GM18861 (cell line): ENCODE measurements around the gene FARP2.

Experiments used
- ATAC-seq: cut with Tn5 transposase; IDR thresholded peaks from one replicate; pipeline ENCODE4 v1.9.1; 2021; ENCODE audit not compliant: unreplicated experiment

Gene FARP2

DNA sequence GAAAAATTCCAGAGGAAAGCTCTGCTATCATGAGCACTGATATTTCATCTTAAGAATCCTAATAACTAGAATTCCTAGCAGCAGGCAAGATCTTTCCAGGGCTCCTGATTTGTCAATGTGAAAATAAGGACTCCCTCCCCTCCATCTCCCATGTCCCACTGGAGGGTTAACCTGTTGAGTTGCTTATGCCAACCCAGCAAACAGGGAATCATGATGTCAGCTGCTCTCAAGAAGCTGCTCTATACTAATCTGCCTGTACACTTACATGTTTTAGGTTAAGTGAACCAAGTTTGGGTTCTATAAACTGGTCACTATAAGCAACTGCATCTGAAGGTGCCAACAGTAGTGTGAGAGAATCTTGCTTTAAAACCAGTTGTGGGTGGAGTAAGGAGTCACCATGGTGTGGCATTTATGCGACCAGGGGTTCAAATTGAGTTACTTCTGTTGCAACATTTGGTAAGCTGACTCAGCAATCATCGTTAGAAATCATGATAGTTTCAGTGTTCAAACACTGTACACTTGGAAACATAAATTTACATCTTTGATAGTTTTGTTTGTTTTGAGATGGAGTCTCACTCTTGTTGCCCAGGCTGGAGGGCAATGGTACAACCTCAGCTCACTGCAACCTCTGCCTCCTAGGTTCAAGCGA is 98.9 kb downstream of the FARP2 start:
- no peak for ATAC-seq

DNA sequence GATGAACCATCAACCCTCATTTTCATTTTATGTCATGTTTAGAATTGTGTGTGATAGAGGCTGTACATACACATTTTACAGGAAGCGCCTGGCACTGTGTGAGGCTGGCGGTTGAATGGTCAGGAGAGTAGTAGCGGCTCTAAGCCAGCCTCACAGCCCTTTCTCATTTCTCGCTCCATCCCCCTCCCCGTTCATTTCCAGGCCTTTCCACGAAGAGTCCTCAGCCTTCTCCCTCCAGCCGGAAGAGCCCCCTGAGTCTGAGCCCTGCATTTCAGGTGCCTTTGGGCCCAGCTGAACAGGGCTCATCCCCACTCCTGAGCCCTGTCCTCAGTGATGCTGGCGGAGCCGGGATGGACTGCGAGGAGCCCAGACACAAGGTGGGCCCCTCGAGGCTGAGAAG is 100.5 kb downstream of the FARP2 start:
- ATAC-seq = no peak

DNA sequence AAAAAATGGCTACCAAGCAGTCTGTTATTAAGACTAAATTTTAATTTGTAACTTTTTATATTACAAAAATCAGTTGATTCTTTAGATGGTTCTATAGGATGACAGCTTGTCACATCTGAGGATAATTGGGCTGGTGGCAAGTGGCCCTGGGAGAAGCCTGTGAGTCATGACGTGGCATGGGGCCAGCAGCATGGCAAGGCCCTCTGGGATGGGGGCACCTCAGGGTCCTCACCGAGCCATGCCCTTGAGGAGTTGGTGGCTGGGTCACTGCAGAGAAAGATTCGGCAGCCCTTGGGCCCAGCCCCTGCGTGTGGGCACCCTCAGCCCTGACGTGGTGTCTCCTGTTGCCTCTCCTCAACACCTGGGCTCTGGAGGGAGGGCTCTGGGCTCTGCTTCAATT is 102.6 kb downstream of the FARP2 start:
- no peak for ATAC-seq

DNA sequence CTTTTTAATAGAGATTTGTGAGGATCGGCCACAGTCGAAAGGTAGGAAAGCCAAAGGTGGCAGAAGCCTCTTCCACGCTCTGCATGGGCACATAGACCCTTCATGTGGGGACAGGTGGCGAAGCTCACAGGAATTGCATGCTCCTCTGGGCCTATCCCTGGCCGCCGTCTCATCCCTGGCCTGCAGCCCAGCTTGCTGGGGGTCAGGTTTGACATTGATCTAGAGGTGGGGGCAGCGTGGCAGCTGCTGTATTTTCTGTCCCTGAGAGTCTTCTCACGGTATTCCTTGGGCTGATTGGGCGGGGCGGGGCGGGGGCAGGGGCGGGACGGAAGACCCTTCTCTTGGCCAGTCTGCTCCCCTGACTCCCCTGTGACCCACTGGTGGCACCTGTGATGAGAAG is 103.4 kb downstream of the FARP2 start:
- ATAC-seq = no peak

DNA sequence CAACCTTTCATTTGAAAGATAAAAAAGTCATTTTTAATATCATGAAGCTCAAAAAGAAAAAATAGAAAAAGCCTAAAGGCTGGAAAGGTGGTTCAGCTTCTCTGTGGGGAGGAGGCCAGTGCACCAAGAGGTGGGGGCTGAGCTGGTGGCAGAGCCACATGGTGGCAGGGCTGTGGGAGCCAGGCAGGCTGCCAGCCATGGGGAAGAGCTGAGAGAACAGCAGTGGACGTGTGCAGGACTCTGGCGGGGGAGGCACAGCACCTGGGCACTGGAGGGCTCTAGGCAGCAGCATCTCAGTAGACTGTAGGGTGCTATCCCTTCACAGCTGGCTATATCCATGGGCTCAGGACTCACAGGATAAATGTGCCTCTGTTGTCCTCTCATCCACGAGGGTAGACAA is 104.5 kb downstream of the FARP2 start:
- ATAC-seq = no peak

DNA sequence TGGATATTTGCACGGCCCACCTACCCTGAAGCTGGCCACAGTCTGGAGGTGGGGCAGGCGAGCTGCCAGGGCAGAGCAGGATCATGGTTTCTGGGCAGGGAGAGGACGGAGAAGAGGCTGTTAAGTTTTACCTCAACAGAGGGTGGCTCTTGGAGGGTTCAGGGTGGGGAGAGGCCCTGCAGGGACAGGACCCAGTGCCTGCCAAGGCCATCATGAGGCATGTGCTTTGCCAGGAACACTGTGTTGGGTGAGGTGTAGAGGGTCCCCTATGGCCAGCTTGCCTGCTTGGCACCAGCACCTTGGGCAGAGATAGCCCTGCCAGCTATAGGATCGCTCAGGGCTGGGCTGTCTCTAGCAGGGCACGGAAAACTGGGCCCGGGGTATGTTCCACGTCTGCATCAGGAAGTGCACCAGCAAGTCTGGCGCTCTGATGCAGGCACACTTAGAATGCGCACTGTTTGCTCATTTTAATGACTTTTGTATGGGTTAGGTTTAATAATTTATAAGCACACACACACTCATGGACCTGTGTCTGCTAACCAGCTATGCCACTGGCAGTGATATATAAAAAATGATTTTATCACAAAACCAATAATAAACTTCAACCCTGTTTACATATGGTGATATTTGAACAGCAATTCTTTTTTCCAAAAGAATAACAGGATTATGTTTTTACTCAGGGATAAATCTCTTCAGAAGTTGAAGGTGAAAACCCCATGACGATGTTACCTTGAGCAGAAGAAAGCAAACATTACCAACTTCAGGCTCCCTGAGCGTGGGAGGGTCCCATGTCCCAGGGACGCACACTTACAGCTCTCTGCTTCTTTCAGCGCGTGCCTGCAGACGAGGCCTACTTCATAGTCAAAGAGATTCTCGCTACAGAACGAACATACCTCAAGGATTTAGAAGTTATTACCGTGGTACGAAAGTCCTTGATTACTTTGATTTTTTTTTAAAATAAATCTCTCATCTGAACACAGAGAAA is 105.9 kb downstream of the FARP2 start:
- no peak for ATAC-seq

DNA sequence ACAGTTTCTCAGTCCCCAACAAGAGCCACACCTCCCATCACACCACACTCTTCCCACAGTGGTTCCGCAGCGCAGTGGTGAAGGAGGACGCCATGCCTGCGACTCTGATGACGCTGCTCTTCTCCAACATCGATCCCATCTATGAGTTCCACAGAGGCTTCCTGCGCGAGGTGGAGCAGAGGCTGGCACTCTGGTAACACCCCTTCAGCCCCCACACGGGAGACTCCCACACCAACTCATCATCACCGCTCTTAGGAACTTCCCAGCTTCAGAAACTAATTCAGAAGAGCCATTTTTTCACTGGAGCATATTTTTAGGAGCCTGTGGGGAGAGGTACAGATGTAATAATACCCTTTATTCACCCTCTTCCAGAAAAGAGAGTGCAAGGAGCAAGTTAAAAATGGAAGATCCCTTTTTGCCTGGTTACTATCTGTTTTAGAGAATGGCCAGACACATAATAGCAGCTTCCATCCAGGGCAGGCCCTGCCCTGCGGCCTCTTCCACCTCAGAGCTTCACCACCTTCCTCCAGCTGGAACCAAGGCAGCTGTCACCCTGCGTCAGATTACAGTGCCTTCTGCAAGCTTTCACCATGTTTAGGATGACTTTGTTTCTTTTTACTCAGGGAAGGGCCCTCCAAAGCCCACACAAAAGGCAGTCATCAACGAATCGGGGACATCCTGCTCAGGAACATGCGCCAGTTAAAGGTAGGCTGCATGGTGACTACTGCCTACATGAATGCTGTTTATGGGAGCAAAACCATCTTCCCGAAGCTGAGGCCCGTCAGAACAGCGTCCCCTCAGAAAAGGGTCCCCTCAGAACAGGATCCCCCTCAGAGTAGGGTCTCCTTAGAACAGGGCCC is 107.4 kb downstream of the FARP2 start:
- no peak for ATAC-seq

DNA sequence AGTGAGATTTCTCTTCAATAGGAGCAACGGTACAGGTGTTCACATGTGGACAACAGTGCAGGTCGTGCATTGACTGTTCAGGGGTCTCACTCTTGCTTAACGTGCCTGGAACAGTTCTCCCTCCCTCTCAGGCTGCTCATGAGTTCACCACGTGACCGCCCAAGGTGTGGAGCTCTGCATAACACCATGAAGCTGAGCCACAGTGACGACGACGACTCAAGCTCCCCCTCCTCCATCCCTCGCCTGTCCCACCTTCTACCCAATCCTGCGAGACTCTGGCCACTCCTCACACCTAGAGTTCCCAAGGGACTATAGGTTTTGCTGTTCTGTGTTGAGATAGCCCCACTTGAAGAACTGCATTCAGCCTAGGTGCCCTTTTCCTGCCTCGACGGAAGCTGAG is 109.5 kb downstream of the FARP2 start:
- no peak for ATAC-seq

DNA sequence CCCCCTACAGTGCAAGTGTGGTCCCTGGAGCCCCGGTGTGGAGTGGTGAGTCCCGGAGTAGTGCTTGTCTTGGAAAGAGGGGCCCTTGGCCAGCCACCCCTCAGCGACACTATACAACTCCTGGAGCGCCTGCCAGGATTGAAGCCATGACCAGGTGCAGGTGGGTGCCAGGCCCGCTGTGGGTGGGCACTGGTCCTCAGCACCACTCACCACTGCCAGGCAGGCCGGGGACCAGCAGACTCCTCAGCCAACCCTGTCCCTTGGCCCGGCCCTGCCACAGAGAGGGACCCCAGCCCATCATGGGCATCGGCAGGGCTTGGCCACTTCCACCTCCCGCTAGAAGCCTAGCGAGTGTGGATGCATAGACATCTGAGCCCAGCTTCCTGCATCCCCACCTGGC is 110.1 kb downstream of the FARP2 start:
- ATAC-seq = no peak

DNA sequence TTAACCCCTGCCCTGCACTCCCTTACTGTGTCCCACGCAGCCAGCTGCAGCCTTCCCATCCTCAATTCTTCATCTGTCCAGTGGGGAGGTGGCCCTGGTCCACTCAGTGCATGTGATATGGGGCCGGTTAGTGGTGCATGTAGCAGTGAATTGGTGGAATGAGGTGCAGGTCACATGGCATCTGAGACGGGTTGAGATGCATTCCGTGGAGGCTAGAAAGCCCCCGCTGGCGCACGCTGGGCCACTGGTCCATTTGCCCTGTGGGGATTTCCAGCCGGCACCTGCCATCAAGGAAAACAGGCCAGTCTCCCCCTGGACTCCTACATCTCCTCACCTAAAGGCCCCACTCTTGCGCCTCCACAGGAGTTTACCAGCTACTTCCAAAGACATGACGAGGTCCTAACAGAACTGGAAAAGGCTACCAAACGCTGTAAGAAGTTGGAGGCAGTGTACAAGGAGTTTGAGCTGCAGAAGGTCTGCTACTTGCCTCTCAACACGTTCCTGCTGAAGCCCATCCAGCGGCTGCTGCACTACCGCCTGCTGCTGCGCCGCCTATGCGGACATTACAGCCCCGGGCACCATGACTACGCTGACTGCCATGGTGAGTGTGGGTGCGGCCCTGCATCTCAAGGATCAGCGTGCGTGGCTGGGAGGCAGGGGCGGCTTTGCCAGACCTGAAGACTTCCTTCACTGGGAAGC is 111.8 kb downstream of the FARP2 start:
- ATAC-seq = no peak

DNA sequence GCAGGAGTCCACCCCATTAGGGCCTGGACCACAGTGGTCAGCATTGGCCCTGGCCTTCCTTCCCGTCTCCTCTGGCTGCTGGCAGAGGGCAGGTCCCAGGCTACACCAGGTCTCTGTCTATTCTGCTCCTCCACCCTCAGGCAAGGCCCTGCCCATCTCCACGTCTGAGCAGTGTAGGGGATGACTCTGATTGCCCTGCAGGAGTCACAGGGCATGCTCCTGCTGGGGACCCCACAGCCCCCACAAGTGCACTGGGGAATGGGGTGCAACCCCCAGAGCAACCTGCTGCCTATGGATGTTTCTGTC is 112.3 kb downstream of the FARP2 start:
- no peak for ATAC-seq

DNA sequence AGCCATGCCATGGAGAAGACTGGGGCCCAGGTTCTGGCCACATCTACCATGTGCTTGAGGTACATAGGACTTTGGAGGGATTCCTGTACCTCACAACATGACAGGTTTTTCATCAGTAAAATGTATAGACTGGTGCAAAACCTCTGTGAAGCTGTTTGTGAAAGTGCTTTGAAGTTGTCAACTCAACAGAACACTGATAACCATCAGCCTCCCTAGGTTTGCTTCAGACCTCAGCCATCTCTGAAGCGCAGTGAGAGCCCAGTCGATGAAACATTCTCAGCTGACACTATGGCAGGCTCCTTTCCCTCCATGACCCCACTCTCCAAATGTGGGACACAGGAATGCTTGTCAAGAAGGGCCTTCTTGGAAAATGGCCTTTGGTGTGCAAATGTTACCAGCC is 113.7 kb downstream of the FARP2 start:
- no peak for ATAC-seq

DNA sequence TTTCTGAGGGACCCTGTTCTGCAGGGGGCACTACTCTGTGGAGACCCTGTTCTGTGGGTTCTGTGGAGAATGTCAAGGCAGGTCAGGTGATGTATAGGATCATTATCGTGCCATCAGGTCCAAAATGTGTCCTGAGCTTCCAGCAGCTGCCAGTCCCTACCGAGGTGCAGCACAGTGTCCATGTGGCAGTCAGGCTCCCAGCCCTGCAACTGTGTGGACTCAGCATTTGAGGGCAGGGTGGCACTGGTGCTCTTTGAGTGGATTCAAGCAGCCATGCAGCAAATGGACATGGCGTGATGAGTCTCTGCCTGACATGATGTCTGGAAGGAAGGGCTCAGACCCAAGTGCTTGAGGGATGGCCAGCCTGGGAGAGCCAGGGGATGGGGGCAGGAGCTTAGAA is 117.3 kb downstream of the FARP2 start:
- ATAC-seq = no peak

DNA sequence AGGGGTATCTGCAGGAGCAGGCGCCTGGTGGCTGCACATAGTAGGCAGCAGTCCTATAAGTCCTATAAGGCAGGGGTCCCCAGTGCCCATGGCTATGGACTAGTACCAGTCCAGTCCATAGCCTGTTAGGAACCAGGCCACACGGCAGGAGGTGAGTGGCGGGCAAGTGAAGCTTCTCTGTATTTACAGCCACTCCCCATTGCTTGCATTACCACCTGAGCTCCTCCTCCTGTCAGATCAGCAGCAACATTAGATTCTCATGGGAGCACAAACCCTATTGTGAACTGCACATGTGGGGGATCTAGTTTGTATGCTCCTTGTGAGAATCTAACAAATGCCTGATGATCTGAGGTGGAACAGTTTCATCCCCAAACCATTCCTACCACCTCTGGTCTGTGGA is 119.2 kb downstream of the FARP2 start:
- ATAC-seq = no peak

DNA sequence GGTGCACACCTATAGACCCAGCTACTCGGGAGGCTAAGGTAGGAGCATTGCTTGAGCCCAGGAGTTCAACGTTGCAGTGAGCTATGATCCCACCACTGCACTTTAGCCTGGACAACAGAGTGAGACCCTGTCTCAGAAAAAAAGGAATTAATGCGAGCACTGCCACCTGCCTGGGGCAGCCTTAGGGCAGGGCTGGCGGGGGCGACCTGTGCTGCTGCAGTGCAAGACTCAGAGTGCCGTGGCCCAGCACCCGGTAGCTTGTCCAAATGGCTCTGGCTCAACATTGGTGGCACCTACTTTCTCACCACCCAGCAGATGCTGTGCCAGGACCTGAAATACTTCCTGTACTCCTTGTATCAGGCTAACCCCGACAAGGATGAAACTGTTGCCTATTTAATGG is 122.1 kb downstream of the FARP2 start:
- no peak for ATAC-seq

DNA sequence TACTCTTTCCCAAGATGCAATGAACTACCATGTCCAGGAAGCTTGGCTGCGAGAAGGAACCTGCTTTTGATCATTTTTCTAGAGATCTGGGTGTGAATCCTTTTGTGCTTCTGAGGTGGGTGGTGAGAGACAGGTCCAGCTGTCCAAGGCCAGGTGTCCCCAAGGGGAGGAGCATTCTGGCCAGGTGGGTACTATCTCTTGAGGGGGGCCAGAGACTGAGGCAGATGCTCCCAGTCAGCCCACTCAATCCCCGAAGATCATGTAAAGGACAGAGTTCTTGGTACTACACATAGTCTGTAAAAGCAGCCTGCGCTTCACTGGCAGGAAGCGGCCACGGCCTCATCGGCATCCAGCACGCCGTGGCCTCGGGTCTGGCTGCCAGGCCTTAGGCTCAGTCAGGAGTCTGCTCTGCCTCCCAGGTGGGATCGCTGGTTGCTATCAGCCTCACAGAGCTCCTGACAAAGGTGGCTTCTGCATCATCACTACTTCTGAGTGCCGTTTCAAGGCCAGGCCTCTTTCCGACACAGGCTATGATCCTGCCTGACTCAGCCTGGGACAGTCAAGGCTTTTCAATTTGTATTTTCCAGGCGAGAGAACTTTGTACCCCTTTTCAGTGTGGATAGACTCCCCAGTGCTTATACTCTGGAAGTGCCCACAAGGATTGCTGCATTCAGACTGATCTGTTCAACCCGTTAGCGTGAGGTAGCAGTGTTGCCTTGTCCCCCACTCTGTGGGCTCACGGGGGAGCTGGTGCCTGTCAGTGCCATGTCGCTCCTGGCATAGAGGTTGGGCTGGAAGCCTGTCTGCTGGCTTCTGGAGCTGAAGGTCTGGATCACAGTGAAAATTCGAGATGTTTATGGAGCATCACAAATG is 123.2 kb downstream of the FARP2 start:
- ATAC-seq = no peak

DNA sequence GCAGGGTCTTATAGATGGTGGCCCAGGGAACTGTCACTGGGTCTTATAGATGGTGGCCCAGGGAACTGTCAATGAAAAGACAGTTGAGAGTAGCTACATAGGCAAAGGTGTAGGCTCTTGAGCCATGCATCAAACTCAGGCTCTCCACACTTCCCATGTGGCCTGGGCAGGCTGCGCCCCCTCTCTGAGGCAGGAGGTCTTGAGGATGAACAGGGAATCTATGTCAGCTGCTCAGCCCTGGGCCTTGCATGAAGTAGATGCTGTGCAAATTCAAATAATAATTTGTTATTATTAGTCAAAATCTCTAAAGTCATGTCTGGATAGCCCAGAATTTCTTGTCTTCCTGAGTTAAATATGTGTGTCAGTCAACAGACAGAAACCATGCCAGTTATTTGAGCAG is 125.6 kb downstream of the FARP2 start:
- no peak for ATAC-seq

DNA sequence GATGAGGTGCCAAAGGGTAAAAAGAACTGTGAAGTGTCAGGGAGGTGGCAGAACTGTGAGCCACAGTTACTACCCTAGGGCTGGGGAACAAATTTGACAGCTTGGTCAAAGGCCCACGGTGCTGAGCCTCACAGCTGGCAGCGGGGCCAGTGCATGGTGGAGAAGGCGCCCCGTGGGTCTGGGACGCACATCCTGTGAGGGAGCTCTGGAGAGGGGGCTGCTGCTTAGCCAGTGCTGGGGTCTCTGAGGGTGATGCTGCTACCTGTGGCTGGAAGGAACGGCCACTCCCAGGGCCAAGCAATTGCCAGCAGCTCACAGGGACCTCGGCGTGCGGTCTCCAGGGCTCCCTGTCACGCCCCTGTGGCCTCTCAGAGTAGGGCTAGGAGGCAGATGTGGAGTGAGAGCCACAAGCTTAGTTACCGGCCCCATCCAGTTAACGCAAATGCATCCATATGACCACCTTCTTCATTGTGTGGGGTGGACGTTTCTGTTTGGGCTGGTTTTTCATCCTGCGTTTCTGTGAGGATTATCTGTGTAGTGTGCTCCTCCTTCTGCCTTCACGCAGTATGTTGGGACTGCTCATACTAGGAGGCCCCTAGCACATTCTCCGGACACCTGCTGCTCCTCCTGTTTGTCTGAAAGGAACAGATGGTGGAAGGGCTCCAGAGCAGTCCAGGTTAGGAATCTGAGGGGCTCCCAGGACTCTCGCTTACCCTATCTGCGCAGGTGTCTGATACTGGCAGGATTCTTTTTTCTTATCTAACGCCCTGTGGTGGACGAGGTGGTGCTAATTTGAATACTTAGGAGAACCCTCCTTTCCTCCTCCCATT is 126.3 kb downstream of the FARP2 start:
- ATAC-seq = no peak

DNA sequence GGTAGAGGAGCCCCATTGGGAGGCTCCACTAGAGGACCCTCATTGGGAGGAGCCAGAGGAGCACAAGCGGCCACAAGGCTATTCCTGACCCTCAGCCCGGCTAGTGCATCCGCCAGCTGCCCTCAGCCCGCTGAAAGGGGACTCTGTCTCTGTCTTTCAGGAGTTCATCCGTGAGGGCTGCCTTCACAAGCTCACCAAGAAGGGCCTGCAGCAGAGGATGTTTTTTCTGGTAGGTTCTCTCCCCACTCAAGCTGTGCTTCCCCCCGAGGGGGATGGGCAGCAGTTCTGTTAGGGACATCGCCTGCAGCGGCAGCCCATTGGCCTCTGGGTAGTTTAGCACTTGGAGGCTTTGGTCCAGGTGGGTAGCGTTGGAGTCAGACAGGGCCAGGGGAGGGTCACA is 127.2 kb downstream of the FARP2 start:
- no peak for ATAC-seq
